GM21825 (cell line): ENCODE data around the gene ADCY10.
A peak's percentile ranks its signal among the peaks of the same experiment; 100 is the strongest.

Experiments
- ATAC-seq: cut with Tn5 transposase; IDR thresholded peaks from one replicate; pipeline ENCODE4 v1.9.1; 2021; ENCODE audit warnings: mild to moderate bottlenecking, moderate library complexity; ENCODE audit not compliant: unreplicated experiment

The ADCY10 gene

DNA sequence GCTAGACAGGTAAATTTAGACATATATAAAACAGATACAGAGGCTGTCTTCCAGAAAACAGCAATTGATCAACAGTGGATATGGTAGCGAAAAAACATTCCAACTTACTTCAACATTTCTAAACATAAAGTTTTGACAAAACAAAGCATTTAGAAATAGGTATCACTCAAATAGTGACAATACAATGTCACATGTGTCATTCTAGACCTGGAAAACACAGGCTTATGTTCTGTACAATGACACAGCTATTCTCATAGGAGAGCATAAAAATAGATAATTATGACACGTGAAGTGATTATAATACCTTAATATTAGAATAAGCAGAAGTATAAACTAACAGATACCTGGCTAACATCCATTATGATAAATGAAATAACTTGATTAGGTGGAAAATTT lies 14.5 kb upstream of the ADCY10 start:
- no peak for ATAC-seq

DNA sequence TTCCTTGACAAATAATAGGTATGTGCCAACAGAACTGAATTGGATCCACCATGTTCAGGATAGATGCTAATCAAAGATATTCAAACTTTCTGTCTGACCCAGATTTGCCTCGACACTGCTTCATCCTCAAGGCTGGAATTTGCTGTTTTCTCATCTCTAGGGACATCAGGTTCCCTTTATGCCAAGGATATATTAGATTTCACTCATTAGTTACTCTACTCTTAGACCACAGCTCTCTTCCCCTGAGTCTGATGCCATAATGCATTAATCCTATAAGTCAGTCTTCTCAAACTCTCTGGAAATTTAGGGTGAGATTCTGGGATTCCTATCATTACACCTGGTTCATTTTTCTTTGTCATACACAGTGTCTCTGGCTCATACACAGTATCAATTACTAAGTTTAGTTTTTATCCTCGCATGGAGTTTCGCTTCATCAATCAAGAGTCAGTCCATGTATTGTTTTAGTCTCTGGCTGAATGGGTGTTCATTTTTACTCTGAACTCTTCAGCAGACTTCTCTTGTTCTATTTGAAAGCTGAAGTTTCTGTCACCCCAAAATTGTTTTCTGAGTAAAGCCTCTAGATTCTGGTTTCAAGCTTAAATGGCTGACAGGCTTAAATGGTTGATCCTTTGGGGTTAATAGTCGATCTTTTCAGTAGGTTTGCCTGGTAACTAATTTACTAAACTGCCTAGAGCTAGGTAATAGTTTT lies 13.3 kb upstream of the ADCY10 start:
- no peak for ATAC-seq

DNA sequence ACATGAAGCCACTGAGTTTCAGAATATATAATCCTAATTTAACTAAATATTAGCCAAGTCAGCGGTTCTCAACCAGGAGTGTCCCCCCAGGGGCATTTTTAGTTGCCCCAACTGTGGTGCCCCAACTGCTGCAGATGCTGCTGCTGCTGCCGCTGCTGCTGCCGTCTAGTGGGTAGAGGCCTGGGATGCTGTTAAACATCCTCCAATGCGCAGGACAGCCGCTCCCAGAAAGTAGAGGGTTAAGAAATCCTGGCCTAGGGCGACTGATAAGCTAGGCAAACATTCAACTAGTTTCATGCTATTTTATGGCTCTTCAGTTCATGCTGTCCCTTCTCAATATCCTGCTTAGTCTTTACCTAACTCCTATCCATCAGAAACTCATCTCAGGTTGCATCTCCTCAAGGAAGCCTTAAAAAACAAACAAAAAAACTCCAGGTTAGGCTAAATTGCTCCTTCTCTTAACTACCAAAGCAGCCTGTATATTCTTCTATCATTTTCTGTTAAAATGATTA lies 12.6 kb upstream of the ADCY10 start:
- ATAC-seq, result no peak

DNA sequence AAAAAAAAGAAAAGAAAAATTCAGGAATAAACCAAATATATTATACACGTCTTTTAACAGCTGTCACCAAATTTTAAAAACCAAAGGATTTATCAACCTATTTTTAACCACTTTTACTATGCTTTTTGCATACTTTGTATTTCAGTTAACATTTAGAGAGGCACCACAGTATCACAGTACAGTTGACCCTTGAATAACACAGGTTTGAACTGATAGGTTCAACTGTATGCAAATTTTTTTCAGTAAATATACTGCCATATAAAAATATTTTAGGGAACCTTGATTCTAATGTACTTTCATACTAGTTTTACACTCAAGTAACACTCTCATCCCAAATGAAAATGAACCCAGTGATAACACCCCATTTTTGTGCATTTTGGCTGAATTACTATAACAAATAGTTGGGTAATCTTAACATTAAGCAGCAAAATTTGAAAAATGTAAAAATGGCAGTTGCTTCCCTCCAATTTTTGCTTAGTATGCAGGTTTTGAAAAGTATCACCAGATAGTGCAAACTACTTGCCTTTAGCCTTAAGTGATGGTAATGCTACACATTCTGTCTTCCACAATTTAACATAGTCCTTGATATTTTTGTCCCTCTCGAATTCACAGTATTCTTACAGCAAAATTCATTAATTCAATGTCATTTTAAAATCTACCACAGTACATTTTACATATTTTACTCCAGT lies 10.8 kb upstream of the ADCY10 start:
- ATAC-seq, result no peak

DNA sequence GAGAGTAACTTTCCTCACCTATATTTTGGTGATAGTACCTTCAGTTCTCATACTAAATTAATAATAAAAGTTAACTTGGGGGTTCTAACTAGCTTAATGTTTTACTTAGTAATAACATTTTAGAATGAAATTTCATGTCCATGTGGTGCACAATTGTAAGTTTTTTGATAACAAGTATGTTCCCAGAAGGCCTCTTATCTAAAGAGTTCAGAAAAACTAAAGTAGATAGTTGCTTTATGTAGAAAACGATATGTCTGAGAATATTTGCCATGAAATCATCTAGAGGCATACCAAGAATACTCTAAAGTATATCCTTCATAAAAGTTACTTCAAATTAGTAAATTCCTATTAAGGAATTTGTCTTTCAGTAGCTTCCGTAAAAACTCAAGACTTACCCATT lies 10.2 kb upstream of the ADCY10 start:
- ATAC-seq, result no peak

DNA sequence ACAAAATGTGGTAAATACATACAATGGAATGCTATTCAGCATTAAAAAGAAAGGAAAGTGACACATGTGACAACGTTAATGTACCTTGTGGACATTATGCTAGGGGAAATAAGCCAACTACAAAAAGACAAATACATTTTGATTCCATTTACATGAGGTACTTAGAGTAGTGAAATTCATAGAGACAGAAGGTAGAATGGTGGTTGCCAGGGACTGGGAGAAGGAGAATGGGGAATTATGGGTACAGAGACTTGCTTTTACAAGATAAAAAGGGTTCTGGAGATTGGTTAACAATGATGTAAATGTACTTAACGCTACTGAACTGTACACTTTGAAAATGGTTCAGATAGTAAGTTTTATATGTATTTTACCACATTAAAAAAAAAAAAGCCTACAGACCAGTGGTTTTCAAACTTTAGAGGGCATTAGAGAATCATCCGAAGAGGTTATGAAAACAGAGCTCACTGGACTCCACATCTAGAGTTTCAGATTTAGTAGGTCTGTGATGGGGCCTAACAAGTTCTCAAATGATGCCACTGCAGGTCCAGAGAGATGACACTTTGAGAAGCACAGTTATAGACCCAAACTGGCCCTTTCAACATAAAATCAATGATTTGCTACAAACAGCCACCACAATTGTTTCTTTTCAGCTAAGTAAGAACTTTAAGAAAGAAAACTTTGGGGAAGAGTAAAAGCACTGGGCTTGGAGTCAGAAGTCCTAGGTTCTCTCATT lies 9.6 kb upstream of the ADCY10 start:
- no peak for ATAC-seq

DNA sequence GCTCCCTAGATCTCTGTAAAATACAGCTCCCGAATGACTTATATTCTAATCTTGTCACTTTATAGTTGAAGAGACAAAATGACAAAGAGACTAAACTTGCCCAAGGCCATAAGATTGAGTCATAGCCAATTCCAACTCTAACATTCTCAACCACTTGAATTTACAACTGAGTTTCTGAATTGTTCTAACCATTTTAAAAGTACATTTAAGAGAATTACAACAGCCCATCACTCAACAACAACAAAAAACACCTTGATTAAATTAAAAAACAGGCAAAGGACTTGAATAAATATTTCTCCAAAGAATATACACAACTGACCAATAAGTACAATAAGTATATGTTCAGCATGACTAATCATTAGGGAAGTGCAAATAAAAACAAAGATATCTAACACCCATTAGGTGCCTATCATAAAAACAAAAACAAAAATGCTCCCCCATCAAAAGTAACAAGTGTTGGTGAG lies 8.7 kb upstream of the ADCY10 start:
- no peak for ATAC-seq

DNA sequence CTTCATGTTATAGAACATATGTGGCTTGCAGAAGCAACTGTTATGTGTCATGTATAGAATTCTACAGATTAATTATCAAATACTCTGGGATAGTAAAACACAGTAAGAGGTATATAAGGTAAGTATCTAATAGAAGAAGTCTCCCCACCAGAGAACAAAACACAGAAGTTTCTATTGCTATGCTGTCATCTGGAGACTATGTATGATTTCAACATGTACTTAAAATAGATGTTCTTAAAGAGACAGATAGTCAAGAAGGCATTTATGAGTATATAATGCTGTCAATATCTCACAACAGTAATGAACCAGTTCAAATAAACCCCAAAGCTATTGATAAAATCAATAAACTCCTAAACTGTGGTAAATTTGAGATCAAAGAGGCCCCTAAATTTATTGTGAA lies 8.1 kb upstream of the ADCY10 start:
- no peak for ATAC-seq

DNA sequence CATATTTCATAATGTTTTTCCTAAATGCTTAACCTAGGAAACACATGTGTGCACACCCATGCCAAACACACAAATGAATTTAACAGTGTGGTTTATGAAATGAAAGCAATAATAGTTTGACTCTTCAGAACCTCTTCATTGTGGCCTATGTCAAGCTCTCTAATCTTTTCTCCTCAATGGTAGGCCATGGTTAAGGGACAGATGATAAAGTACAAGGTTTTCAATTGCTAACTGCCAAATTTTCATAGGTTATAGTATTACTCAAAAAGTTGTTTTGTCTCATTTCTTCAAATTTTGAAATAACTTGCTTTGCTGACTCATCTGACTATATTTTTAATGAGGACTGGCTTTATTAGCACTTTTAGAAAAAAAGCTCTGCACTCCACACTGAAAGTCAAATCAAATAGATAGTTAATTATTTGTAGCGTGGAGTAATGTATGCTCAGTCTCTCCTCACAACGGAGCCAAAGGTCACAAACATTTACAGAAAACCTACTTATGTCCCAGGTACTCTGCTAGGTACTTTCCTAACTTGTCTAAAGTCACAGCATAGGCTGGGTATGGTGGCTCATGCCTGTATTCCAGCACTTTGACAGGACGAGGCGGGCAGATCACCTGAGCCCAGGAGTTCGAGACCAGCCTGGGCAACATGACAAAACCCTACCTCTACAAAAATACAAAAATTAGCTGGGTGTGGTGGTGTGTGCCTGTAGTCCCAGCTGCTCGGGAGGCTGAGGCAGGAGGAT lies 3.0 kb upstream of the ADCY10 start:
- no peak for ATAC-seq

DNA sequence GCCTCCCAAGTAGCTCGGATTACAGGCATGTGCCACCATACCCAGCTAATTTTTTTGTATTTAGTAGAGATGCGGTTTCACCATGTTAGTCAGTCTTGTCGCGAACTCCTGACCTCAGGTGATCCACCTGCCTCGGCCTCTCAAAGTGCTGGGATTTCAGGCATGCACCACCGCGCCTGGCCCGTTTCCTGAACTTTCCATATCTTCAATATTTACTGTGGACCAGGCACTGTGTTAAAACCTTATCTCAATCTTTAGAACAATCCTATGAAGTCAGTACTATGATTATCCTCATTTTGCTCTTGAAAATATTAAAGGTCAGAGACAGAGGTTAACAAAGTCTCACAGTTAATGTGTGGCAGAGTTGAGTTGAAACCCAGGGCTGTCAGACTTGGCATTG lies 1.6 kb upstream of the ADCY10 start:
- no peak for ATAC-seq

DNA sequence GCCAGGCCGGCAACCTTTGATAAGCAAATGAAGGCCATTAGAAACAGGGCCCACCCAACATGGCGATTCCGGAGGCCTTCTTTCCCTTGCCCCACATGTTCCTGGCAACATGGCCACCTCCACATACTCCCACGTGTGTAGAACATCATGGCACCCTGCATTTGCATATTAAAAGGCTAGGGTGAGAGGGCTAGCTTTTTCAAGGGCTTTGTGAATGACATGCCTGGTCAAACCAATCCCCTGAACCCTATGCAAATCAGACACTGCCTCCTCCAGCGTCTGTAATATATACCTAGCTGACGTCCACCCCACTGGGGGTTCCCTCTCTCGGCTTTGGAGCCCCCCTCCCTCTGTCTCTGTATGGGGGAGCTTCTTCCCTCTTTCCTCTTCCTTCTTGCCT lies 1.6 kb downstream of the ADCY10 start:
- ATAC-seq, result no peak

DNA sequence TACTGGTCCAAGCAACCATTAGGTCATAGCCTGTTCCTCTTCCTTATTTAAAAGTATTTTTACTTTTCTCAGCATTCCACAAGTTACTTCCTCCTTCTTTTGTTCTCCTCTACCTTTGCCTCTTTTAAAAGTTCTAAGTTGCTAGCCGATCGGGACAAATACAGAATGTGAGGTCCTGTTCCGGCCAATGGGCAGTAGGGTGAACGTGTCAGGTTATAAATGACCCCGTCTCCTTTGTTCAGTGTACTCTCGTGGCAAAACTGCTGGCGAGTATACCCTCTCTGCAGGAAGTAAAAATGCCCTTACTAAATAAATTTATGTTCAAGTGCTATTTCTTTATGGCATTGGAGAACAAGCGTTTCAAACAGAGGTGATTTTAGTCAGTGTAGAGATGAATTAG lies 2.5 kb downstream of the ADCY10 start:
- no peak for ATAC-seq

DNA sequence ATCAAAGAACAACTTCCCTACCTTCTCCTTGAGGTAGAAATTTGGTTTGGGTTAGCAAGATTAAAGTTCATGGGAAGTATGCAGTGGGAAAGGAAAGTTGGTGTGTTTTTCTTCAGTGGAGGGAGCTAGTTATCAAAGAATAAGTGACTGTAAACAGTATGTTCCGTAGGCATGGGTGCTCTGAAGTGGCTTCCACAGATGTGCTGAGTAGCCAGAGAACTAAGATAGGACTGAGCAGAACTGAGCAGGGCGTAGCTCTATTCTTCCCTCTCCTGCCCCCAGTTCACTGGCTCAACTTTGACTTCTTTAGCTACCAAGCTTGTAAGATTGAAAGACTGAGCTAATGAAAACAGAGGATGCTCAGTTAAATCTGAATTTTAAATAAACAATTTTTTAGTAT lies 3.4 kb downstream of the ADCY10 start:
- ATAC-seq, result no peak

DNA sequence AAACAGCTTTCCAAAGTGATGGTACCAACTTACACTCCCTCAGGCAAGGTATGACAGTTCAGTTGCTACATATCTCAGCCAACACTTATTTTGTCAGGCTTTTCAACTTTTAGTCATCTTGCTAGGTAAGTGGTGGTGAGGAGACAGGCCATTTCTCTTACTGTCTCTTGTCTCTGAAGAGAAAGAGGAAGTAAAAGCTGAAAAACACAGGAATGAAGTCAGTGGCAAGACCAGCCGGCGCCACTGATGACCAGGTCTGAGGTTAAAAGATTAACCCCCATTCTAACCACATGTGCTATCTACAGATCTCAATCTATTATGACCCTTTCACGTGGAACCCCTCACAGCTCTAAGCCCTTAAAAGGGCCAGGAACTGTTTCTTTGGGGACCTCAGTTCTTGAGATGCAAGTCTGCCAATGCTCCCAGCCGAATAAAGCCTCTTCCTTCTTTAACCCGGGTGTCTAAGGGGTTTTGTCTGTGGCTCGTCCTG lies 4.2 kb downstream of the ADCY10 start:
- ATAC-seq, result peak; percentile 54

DNA sequence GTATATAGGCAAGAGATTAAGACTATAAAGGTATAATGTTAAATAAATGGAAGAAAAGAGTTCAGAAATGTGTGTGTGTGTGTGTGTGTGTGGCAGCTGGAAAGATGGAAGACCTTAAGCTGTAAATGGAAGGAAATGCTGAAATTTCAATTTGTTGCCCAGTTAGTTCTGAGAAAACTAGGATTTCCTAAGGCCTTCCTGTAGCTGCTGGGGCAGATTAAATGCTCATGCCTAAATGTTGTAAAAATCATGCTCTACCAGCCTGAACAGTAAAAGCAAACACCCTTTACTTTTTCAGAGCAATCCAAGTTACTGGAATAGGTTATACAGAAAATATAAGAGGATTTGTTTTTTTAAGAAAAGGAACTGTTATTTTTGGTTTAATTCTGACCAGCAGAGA lies 8.3 kb downstream of the ADCY10 start:
- no peak for ATAC-seq

DNA sequence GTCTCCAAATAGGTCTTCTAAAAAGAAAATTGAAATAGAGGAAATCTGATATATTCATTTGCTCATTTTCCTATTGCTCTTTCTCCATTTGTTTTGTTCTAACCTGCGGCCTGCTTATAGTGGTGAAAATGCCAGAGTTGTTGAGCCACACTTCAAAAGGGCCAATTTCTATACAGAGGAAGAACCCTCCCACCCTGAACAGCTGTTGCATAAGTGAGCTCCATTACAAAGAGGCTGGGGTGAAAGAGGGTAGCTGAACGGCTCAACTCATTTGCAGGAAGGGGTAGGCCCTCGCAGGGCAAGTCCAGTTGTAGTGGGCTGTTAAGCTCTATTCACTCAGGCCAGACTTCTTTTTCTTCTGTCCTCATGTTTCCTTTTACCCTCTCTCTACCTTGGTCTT lies 8.8 kb downstream of the ADCY10 start:
- no peak for ATAC-seq

DNA sequence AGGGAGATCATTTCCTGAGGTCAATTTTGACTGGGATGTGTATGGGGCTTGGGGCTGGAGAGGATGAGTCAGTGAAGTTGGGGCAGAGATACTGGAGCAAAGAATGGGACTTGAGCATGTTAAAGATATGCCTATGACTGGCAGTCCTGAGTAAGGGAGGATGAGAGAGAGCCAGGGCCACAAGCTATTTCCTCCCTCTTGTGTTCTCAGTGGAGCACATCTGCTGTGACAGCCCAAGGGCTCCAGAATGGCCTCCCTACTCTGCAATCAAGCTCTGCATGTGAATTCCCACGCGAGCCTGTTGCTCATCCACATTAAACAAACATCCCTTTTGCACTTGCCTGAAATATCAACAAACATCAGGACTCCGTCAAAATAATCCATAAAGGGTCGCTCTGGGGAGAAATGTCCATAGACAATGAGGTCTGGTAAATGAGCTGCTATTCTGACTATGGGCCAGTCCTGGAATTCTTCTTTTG lies 9.2 kb downstream of the ADCY10 start:
- ATAC-seq, result no peak

DNA sequence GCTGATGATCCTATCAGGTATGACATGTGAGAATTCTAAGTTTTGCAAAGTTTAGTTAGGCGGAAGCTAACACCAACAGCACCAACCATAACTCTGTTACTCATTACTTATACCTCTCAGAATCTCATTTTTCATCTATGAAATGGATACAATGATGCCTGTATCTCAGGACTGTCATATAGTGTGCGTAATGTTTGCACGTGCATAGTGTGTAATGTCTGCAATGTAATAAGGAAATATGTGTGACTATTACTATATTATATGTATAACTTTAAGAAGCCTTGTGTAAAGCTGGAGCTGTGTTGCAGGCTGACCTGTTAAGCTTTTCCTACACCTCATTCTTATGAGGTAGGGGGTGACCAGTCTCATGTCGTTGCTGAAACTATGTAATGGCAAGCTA lies 13.0 kb downstream of the ADCY10 start:
- no peak for ATAC-seq

DNA sequence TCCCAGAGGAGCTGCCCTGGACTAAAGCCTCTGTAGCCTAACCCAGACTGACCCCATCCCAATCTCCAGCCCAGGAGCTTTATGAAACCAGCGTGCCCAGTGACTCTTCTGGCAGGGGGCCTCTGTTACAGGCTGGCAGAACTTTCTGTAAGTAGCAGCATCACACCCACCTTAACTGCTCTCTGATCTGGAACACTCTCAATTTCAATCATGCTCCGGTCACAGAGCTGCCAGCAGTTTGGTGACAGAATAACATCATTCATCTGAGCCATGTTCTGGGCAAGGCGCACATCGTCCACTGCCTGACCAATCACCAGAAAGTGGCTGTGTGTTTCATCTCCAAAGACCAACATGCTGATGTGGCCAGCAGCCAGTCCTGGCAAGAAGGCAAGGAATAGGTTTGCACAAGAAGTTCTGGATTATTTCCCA lies 14.7 kb downstream of the ADCY10 start:
- peak; percentile 93 for ATAC-seq

DNA sequence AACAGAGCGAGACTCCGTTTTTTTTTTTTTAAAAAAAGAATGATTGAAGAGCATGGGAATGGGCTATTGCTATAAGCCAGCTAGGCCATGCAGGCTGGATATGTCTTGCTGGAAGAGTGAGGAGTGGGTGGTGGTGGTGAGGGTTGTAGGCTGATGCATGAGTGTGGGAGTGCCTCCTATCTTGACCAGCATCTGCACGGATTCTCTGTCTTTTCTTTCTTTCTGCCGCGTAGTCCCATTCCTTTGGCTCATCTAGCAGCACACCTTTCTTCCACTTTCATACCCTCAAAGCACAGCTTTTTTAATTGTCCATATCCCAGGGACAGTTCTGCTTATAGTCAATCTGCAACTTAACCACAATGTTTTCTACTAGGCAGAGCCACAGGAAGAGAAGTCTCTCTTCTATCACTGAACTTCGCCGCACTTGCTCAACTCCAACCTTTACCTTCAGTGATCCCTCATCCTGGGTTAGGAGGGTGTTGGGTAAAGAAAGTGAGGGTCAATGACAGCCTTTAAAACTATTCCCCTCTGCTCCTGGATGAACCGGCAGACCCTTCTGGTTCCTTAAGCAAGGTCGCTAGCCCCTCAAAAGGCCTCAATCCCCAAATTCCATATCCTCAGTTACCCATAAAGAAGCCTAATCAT lies 15.2 kb downstream of the ADCY10 start:
- ATAC-seq, result no peak
